Pancreas (tissue), 10 donors: ENCODE data around the gene TFAP2B. TPM values are rescaled to one million over a fixed set of nuclear protein-coding genes. Genes with fewer than 3 reads are reported as not detected.

ENCODE experiments used
- ATAC-seq, 4 donors: fragments of 200-7000 bp; cut with Tn5 transposase; one replicate each; pipeline versions ENCODE4 v1.8.0 to v1.9.1; 2020; ENCODE audit warnings: mild to moderate bottlenecking in 4 of 4, moderate library complexity in 4 of 4
- DNase-seq, 6 donors: peaks; one replicate each; pipeline ENCODE4 v3.0.0-alpha.2; 2020
- FAIRE-seq: peaks from 2 replicates; lab custom pipeline; 2012; peaks lifted over from hg19 to GRCh38; lab: Jason Lieb, UNC
- H3K27ac ChIP-seq, 4 donors: fragments of 200-600 bp; sonication (generic); 1 replicate in 3 of 4; 2 replicates in 1 of 4; pipeline versions ENCODE4 v1.5.0 to v1.8.0; 2020
- H3K27me3 ChIP-seq, 4 donors: fragments of 200-600 bp; one replicate each; pipeline ENCODE4 v1.8.0; 2021
- H3K36me3 ChIP-seq, 3 donors: fragments of 200-600 bp; sonication (generic) in 1 of 3; one replicate each; pipeline versions ENCODE4 v1.5.0 to v1.8.0; 2020 to 2021
- H3K4me1 ChIP-seq, 3 donors: fragments of 200-600 bp; one replicate each; pipeline ENCODE4 v1.8.0; 2021
- H3K4me3 ChIP-seq, 4 donors: fragments of 200-600 bp; sonication (generic) in 2 of 4; one replicate each; pipeline versions ENCODE4 v1.5.0 to v1.8.0; 2020 to 2021
- H3K9me3 ChIP-seq, 4 donors: fragments of 200-600 bp; one replicate each; pipeline ENCODE4 v1.8.0; 2021
- WGBS, 2 donors: extraction: QIAGEN DNeasy Blood & Tissue Kit; methylation state at CpG; one replicate each; pipeline ENCODE4 v1.1.7; 2013; 5-methylcytosine and 5-hydroxymethylcytosine counted together
- intact Hi-C, 3 donors: fragments of 100-400 bp; cut with DNase I; formaldehyde crosslinking; loops; one replicate each; pipeline versions ENCODE4 v1.11.1 to v1.14.2; 2022
- polyA plus RNA-seq, 2 donors: library from polyadenylated mRNA; stranded (reverse); fragments of 200-250 nt; gene quantifications; one replicate each; pipeline ENCODE4 v1.2.3, GENCODE V29; 2013
- total RNA-seq, 6 donors: library from RNA; stranded (reverse); fragmentation: NEBNext Ultra II Directional in 4 of 6; extraction: Animal tissue kit (Norgen Biotek cat#: 25700) in 4 of 6; gene quantifications; one replicate each; pipeline versions ENCODE4 v1.2.1 to v1.2.4, GENCODE V29; 2021 to 2023
- TF ChIP-seq, protein P1 (sequence below), 4 donors: fragments of 200-600 bp; sonication (generic) in 3 of 4; IDR thresholded peaks; one replicate each; pipeline versions ENCODE4 v1.5.0 to v1.8.0; 2021; ENCODE audit warnings: antibody characterized with exemption in 4 of 4
- donor health status: healthy with polysubstance abuse.
- donor health status: DM: no; HTN: no; CAD: no; lungs with moderate emphysema.
- donor health status: DM: no; HTN: no; CAD: no.
- donor health status: control.
- donor health status: control.
- donor health status: Bipolar disorder and iron deficiency.
- donor health status: DM: yes; HTN: yes; CAD: no.
- donor health status: DM: no; HTN: no; CAD: no.
- donor health status: DM: no; HTN: no; CAD: no.
- donor health status: DM: yes; HTN: yes; CAD: no.

TFAP2B gene
- total and polyA plus RNA-seq, 8 donors: not detected

DNA sequence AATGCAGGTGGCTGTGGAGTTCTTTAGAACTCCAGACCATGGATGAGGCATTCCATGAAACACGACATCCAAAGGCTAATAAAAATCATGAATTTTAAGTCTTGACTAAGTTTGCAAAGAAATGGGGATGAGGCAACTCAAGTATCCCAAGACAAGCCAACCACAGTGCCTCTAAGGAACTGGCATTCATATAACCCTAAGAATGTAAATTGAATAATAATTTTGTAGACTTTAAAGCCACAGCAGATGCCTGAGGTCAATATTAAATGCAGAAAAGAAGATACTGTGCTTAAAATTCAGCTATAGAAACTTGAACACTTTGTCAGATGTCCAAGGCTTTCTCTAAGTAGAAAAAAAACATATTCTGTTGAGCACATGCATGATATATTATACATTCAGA lies 54.5 kb downstream of the TFAP2B start:
- WGBS, 2 donors: 46 to 51% methylated on average over 1 of the region's 1 CpG
- no peak for FAIRE-seq
- Histone ChIP-seq H3K27me3 (peaks cover 0 to 12% (median 0%) of the 10 kb centered on the region in 4 donors), H3K4me1 (no peaks in the 10 kb centered on the region), H3K27ac (no peak overlapping the region), H3K4me3 (no peak overlapping the region), H3K9me3 (no peaks in the 10 kb centered on the region), H3K36me3 (no peaks in the 10 kb centered on the region)
- no peak for DNase-seq
- intact Hi-C loops: no loop called here
- TF ChIP-seq, protein P1, sequence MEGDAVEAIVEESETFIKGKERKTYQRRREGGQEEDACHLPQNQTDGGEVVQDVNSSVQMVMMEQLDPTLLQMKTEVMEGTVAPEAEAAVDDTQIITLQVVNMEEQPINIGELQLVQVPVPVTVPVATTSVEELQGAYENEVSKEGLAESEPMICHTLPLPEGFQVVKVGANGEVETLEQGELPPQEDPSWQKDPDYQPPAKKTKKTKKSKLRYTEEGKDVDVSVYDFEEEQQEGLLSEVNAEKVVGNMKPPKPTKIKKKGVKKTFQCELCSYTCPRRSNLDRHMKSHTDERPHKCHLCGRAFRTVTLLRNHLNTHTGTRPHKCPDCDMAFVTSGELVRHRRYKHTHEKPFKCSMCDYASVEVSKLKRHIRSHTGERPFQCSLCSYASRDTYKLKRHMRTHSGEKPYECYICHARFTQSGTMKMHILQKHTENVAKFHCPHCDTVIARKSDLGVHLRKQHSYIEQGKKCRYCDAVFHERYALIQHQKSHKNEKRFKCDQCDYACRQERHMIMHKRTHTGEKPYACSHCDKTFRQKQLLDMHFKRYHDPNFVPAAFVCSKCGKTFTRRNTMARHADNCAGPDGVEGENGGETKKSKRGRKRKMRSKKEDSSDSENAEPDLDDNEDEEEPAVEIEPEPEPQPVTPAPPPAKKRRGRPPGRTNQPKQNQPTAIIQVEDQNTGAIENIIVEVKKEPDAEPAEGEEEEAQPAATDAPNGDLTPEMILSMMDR (IDR thresholded peaks at IDR 0.05): no peak
- no peak for ATAC-seq

DNA sequence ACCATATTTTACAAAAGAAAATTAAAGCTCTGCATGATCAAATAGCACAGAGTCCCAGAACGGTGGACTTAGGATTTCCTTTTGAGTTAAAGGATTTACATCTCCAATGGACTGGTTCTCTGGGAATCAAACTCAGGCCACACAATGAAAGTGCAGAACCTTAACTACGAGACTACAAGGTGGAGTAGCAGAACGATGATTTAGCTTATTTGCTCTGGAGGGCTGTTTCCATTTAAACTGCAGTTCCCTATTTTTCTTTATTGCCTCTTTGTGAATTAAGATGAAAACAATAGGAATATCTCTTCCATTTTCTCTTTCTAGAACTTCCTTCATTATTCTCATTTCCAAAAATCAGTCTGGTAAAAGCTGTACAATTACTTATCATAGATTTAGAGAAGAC lies 65.7 kb downstream of the TFAP2B start:
- intact Hi-C loops: no loop called here
- no peaks in the 10 kb centered on the region for H3K4me1 ChIP-seq
- H3K27me3 ChIP-seq: no peaks in the 10 kb centered on the region
- DNase-seq: no peak
- H3K9me3 ChIP-seq: no peaks in the 10 kb centered on the region
- 49 to 56% methylated on average over 3 of the region's 3 CpGs for WGBS, 2 donors
- ATAC-seq: no peak
- H3K27ac ChIP-seq: no peak overlapping the region
- FAIRE-seq: no peak
- no peak overlapping the region for H3K4me3 ChIP-seq
- TF ChIP-seq, protein P1 (IDR thresholded peaks at IDR 0.05): no peak
- H3K36me3 ChIP-seq: no peaks in the 10 kb centered on the region

DNA sequence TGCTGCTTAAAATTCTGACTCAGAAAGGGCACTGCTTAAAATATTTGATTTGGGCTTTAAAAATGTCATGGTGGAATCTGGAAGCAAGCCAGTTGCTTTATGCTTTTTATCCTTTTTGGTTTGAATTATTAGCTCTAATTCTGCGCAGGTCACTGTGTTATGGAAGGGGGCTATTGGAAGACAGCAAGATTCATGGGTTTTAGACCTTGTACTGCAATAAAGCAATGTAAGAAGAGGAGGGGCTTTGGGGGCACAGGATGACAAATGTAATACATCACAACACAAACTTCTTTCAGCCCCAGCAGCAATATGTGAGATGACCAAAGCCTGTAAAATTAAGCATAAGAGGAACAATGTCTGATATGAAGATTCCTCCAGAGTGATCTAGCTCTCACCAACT lies 68.4 kb downstream of the TFAP2B start:
- ATAC-seq: no peak
- WGBS, 2 donors: 76 to 77% methylated on average over 1 of the region's 1 CpG
- Histone ChIP-seq H3K9me3 (no peaks in the 10 kb centered on the region), H3K4me1 (no peaks in the 10 kb centered on the region), H3K36me3 (no peaks in the 10 kb centered on the region), H3K27me3 (no peaks in the 10 kb centered on the region), H3K4me3 (no peak overlapping the region), H3K27ac (no peak overlapping the region)
- intact Hi-C loops: no loop called here
- TF ChIP-seq, protein P1 (IDR thresholded peaks at IDR 0.05): no peak
- FAIRE-seq: no peak
- DNase-seq: no peak

DNA sequence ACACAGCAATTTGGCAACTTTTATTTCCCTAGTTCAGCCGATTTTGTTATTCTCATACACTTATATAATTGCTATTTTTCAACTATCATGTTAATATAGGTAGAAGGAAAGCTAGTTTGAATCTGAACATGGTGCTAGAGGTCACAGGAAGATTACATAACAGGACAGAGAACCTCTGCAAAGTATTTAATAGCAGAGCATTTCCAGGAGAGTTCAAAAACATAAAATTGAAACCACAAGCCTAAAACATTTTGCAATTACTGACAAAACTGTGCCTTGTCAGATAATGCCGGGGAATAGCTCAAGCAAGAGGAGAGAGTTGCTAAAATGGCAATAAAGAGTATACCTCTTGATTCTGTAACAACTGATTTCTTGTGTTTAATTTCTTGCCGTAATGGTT lies 70.8 kb downstream of the TFAP2B start:
- intact Hi-C loops: no loop called here
- H3K27me3 ChIP-seq: peaks cover 0 to 5% (median 0%) of the 10 kb centered on the region in 4 donors
- TF ChIP-seq, protein P1 (IDR thresholded peaks at IDR 0.05): no peak
- no peak for FAIRE-seq
- H3K4me3 ChIP-seq: no peak overlapping the region
- H3K9me3 ChIP-seq: no peaks in the 10 kb centered on the region
- no peak for DNase-seq
- WGBS, 2 donors: 51 to 73% methylated on average over 3 of the region's 3 CpGs
- H3K27ac ChIP-seq: no peak overlapping the region
- ATAC-seq: no peak
- H3K4me1 ChIP-seq: no peaks in the 10 kb centered on the region
- no peaks in the 10 kb centered on the region for H3K36me3 ChIP-seq

DNA sequence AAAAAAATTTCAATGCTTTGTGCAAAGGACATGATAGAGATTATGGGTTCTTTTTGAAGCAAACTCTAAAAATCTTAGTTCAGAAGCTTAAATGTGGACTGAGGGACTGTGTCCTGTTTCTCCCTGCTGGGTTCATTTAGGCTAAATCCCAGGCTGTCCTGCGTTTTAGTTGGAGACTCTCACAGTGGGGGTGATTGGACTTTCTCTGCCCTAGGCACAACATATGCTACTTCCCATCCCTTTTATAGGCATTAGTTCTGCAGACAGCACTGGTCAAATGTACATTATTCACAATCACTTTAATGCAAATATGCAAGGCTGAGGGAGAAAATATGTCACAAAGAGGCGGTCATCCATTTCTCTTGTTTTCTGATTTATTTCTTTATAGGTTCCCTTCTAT lies 71.3 kb downstream of the TFAP2B start:
- DNase-seq (no peak), ATAC-seq (no peak), FAIRE-seq (no peak)
- H3K4me1 ChIP-seq: no peaks in the 10 kb centered on the region
- no peak overlapping the region for H3K4me3 ChIP-seq
- WGBS, 2 donors: 31 to 44% methylated on average over 2 of the region's 2 CpGs
- TF ChIP-seq, protein P1 (IDR thresholded peaks at IDR 0.05): no peak
- no peaks in the 10 kb centered on the region for H3K36me3 ChIP-seq
- H3K27ac ChIP-seq: no peak overlapping the region
- H3K27me3 ChIP-seq: peaks cover 0 to 5% (median 0%) of the 10 kb centered on the region in 4 donors
- no peaks in the 10 kb centered on the region for H3K9me3 ChIP-seq
- intact Hi-C loops: no loop called here
